HG03039 (cell line): ENCODE results near the gene COMMD4.
"Not testable (repeated sequence)": the region's sequence is repeated elsewhere in the genome, so short reads cannot be mapped to it uniquely, and the experiment has no call there.

Source experiments
- ATAC-seq: cut with Tn5 transposase; IDR thresholded peaks from one replicate; pipeline ENCODE4 v1.9.1; 2021; ENCODE audit warnings: mild to moderate bottlenecking, moderate library complexity; ENCODE audit not compliant: unreplicated experiment

Gene COMMD4

GRCh38 chr15:75329571-75329970, 6.3 kb upstream of the COMMD4 start:
- ATAC-seq: no peak

GRCh38 chr15:75332093-75332492, 3.8 kb upstream of the COMMD4 start:
- ATAC-seq: not testable (repeated sequence)

GRCh38 chr15:75333654-75334419, 2.0 kb upstream of the COMMD4 start:
- not testable (repeated sequence) for ATAC-seq

DNA sequence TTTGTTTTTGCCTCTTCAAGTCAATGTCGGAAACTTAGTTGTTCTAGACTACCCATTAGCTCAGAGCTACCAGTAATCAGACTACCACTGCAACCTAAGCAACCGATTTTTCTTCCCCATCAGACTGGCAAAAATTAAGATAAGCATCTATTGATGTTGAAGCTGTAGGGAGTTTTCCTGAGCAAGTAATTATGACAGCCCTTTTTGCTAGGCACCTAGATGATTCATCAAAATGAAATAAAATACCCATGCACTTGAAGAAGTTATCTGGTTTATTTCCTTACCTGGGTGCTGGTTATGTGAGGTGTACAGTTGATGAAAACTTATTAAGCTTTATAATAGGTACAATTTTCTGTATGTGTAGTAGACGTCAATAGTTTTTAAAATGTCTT, 554 bp upstream of the COMMD4 start:
- no peak for ATAC-seq

DNA sequence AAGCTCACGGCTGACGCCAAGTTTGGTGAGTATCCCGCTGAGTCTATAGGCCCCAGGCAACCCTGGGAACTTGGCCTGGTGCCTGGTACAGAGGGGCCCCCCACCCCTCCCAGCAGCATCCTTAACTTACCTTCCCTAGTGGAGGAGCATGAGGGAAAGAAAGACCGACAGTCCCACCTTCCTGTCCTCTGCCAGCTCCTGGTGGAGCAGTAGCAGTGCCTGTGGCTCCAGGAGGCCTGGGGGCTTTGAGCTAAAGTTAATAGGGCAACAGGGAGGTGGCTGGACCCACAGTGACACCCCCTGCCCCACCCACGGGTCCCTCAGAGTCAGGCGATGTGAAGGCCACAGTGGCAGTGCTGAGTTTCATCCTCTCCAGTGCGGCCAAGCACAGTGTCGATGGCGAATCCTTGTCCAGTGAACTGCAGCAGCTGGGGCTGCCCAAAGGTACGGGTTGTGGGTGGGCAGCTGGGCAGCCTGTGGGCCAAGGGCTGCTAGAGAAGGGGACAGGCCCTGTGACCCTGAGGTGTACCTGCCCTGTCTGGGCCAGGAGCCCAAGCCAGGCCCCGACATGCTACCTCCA, 2.9 kb downstream of the COMMD4 start:
- no peak for ATAC-seq

DNA sequence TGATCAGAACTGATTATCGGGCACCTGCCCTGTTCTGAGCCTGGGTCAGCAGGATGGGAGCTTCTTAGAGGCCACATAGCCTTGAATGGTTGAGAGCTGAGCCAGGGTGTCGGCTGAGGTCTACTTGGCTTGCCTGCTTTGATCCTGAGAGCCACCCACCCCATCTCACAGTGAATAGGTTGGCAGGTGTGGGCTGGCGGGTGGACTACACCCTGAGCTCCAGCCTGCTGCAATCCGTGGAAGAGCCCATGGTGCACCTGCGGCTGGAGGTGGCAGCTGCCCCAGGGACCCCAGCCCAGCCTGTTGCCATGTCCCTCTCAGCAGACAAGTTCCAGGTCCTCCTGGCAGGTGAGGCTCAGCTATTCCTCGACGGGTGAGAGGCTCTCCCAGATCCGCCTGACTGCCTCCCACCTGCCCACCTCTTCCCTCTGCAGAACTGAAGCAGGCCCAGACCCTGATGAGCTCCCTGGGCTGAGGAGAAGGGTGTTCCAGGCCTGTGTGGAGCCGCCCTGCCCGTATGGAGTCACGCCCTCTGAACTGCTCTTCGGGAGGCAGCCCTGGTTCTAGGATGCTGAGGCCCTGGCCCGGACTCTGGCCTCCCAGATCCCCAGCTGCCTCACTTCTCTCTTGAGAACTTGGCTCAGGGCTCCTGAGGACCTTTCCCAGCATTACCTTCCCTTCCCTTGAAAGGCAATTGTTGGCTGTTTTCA, 3.8 kb downstream of the COMMD4 start:
- ATAC-seq: no peak

DNA sequence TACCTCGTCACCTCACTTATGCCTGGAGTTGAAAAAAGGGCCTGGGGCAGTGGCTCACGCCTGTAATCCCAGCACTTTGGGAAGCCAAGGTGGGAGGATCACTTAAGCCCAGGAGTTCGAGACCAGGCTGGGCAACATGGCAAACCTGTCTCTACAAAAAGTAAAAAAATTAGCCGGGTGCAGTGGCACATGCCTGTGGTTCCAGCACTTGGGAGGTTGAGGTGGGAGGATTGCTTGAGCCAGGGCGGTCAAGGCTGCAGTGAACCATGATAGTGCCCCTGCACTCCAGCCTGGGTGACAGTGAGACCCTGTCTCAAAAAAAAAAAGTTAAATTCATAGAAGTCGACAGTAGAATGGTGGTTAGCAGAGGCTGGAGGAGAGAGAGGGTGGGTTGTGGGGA, 6.4 kb downstream of the COMMD4 start:
- no peak for ATAC-seq

- not testable (repeated sequence) for ATAC-seq
Observed at GRCh38 chr15:75343953-75344352, 8.1 kb downstream of the COMMD4 start.

GRCh38 chr15:75346796-75347221, 10.9 kb downstream of the COMMD4 start, which contains the start of gene NEIL1:
Gene NEIL1 (plus strand): TSS chr15:75347039. CDS start chr15:75348906, 1,867 bp downstream.
- ATAC-seq: no peak

GRCh38 chr15:75347222-75348033, 11.6 kb downstream of the COMMD4 start:
- ATAC-seq: no peak

DNA sequence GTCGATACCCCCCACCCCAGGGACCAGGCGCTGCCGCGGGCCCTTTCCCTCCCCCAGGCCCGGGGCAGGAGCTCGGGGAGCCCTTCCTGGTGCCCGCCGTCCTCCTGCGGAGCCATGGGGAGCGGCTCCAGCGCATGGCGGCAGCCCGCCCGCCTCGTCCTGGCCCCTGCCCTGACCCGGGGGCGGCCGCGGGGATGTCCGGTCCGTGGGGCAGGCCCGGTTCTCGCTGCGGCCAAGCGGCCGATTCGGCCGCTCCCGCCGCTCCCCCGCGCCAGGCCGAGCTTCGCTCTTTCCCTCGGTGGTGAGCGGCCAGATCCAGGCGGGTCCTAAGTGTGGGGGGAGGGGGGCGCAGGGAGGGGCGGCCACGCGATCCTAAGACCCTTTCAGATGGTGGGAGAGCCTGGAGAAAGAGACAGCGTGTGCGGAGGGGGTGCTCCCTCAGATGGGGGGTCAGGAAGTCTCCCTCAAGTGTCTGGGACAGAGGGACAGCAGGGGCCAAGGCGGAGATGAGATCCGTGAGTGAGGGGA, 12.2 kb downstream of the COMMD4 start:
- no peak for ATAC-seq

- no peak for ATAC-seq
Observed at GRCh38 chr15:75348562-75349350, 12.9 kb downstream of the COMMD4 start.

GRCh38 chr15:75349351-75349669, 13.4 kb downstream of the COMMD4 start:
- ATAC-seq: not testable (repeated sequence)

DNA sequence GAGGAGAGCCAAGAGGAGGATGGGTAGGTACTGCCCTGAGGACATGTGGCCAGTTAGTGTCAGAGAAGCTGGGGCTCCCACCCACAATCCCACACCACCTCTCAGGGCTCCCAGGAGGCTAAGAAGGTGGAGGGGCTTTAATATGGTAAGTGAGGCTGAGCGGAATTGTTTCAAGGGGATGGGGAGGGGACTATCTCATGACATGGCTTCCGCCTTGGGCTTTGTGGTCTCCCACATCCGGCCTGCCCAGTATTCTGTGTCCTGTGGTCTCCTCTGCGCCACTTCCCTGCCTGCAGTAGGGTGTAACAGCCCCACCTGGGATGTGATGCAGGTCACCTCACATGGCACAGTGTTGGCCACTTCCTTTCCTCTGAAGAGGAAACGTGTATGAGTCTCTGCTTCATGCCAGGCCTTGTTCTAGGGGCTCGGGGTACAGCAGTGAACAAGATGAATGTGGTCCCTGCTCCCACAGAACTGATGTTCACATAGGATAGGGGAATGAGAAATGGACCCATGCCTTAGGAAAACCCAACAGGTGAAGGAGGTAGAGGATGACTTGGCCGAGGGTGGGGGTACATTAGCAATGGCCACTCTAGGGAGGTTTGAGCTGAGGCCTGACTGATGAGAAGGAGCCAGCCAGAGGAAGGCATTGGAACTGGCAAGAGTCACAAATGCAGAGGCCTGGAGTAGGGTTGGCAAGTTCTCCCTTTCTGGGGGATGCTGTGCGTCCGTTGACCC, 14.2 kb downstream of the COMMD4 start:
- ATAC-seq: no peak

DNA sequence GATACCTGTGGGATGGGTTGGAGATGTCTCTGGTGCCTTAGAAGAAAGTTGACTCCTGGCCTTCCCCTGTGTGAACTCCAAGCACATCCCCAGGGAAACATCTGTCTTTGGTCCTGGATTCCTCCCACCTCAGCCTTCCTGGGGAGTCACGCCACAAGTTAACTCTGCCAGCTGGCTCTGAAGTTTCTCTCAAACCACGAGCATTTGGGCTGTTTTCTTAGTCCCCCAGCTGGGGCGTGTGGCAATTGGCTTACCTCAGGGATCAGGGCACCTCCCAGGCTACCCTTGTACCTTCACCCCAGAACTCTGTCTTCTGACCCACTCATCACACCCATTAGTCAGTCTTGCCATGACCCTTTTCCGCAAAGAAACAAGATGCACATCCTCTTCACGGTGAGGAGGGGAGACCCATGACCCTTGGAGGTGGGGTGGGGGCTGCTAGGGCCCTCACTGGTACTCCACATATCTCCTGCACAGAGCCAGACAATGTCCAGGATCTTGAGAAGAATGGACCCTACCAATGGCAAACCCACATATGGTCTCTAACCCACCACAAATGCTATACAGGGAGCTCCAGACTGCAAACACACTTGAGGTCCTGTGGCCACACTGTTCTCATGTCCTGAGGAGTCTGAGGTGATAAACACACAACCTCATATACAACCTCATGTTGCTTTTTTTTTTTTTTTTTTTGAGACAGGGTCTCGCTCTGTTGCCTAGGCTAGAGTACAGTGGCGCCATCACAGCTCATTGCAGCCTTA, 14.9 kb downstream of the COMMD4 start:
- ATAC-seq: no peak

DNA sequence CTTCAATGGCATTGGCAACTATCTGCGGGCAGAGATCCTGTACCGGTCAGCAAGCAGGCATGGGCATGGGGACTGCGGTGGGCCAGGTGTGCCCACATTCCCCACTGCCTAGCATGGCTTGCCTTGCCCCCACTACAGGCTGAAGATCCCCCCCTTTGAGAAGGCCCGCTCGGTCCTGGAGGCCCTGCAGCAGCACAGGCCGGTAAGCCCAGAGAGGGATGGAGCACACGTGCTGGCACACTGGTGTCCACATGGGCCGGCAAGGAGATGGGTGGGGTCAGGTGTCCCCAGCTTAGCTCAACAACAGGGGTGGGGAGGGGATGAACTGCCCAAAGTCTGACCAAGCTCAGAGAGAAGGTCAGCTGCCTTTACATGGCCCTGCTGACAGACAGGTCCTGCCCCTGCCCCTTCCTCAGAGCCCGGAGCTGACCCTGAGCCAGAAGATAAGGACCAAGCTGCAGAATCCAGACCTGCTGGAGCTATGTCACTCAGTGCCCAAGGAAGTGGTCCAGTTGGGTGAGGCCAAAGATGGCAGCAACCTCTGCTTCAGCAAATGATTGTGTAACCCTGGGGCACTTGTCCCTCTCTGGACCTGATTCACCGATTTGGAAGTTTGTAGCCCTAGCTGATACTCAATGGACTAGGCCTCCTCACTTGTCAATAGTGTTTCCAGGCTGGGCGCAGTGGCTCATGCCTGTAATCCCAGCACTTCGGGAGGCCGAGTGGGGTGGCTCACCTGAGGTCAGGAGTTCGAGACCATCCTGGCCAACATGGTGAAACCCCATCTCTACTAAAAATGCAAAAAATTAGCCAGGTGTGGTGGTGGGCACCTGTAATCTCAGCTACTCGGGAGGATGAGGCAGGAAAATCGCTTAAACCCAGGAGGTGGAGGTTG, 16.6 kb downstream of the COMMD4 start:
- ATAC-seq: no peak

- ATAC-seq: no peak
Observed at GRCh38 chr15:75353604-75354003, 17.7 kb downstream of the COMMD4 start.

GRCh38 chr15:75354454-75354853, 18.6 kb downstream of the COMMD4 start:
- no peak for ATAC-seq
